ENCODE results near the gene AJAP1.

The AJAP1 gene

GRCh38 chr1:4713669-4714068 is 59.3 kb downstream of the AJAP1 start:
- Histone ChIP-seq H2AFZ (ENCODE audit: low read length) (no peak overlapping the region), H3K27ac (ENCODE audit: low read length) (no peak overlapping the region), H3K27me3 (replicated peaks; ENCODE audit: insufficient read depth, low read length) (peaks cover 83% of the 10 kb centered on the region), H3K9me2 (replicated peaks; ENCODE audit: insufficient read depth, low read length) (no peaks in the 10 kb centered on the region), H3K36me3 (replicated peaks; ENCODE audit: insufficient read depth, low read length) (no peaks in the 10 kb centered on the region), H3K4me3 (ENCODE audit: low read length) (no peak overlapping the region), H4K20me1 (ENCODE audit: insufficient read depth, low read length) (no peaks in the 10 kb centered on the region), H3K9me3 (replicated peaks; ENCODE audit: insufficient read depth, low read length) (no peaks in the 10 kb centered on the region), H3K79me2 (ENCODE audit: low read length) (no peaks in the 10 kb centered on the region), H3F3A (ENCODE audit: insufficient read depth, low read length) (no peaks in the 10 kb centered on the region), H3K4me2 (ENCODE audit: low read depth, low read length) (no peak overlapping the region), H3K4me1 (ENCODE audit: low read length) (no peaks in the 10 kb centered on the region), H3K9ac (ENCODE audit: low read length) (no peak overlapping the region)
- no peak for TF ChIP-seq EZH2 (optimal IDR thresholded peaks at IDR 0.05; ENCODE audit: low read depth, low read length)
- no peak for DNase-seq

GRCh38 chr1:4716406-4716805 is 62.0 kb downstream of the AJAP1 start:
- no peaks in the 10 kb centered on the region for H3F3A ChIP-seq (ENCODE audit: insufficient read depth, low read length)
- no peak for DNase-seq
- no peak for TF ChIP-seq EZH2 (optimal IDR thresholded peaks at IDR 0.05; ENCODE audit: low read depth, low read length)
- TF ChIP-seq EZH2phosphoT487 (IDR thresholded peaks at IDR 0.05; ENCODE audit: low read length): no peak
- TF ChIP-seq CTCF (IDR thresholded peaks at IDR 0.05; ENCODE audit: low read length): no peak
- H3K4me2 ChIP-seq (ENCODE audit: low read depth, low read length): no peak overlapping the region
- H3K4me3 ChIP-seq (ENCODE audit: low read length): no peak overlapping the region
- no peak overlapping the region for H3K9ac ChIP-seq (ENCODE audit: low read length)
- H3K36me3 ChIP-seq (replicated peaks; ENCODE audit: insufficient read depth, low read length): no peaks in the 10 kb centered on the region
- no peaks in the 10 kb centered on the region for H3K9me2 ChIP-seq (replicated peaks; ENCODE audit: insufficient read depth, low read length)
- H3K27ac ChIP-seq (ENCODE audit: low read length): no peak overlapping the region
- H3K4me1 ChIP-seq (ENCODE audit: low read length): no peaks in the 10 kb centered on the region
- H2AFZ ChIP-seq (ENCODE audit: low read length): no peak overlapping the region
- no peaks in the 10 kb centered on the region for H3K9me3 ChIP-seq (replicated peaks; ENCODE audit: insufficient read depth, low read length)
- no peaks in the 10 kb centered on the region for H4K20me1 ChIP-seq (ENCODE audit: insufficient read depth, low read length)
- H3K79me2 ChIP-seq (ENCODE audit: low read length): no peaks in the 10 kb centered on the region
- H3K27me3 ChIP-seq (replicated peaks; ENCODE audit: insufficient read depth, low read length): peaks cover 91% of the 10 kb centered on the region

- Histone ChIP-seq H3K27ac (ENCODE audit: low read length) (no peak overlapping the region), H3K27me3 (replicated peaks; ENCODE audit: insufficient read depth, low read length) (peaks cover 88% of the 10 kb centered on the region), H3K4me1 (ENCODE audit: low read length) (no peaks in the 10 kb centered on the region), H3K9ac (ENCODE audit: low read length) (no peak overlapping the region), H4K20me1 (ENCODE audit: insufficient read depth, low read length) (no peaks in the 10 kb centered on the region), H2AFZ (ENCODE audit: low read length) (no peak overlapping the region), H3F3A (ENCODE audit: insufficient read depth, low read length) (no peaks in the 10 kb centered on the region), H3K9me3 (replicated peaks; ENCODE audit: insufficient read depth, low read length) (no peaks in the 10 kb centered on the region), H3K4me3 (ENCODE audit: low read length) (no peak overlapping the region), H3K36me3 (replicated peaks; ENCODE audit: insufficient read depth, low read length) (no peaks in the 10 kb centered on the region), H3K9me2 (replicated peaks; ENCODE audit: insufficient read depth, low read length) (no peaks in the 10 kb centered on the region), H3K79me2 (ENCODE audit: low read length) (no peaks in the 10 kb centered on the region), H3K4me2 (ENCODE audit: low read depth, low read length) (no peak overlapping the region)
- DNase-seq: no peak
- no peak for TF ChIP-seq EZH2 (optimal IDR thresholded peaks at IDR 0.05; ENCODE audit: low read depth, low read length)
- no peak for TF ChIP-seq EZH2phosphoT487 (IDR thresholded peaks at IDR 0.05; ENCODE audit: low read length)
- no peak for TF ChIP-seq CTCF (IDR thresholded peaks at IDR 0.05; ENCODE audit: low read length)
Observed at GRCh38 chr1:4718071-4718470, 63.7 kb downstream of the AJAP1 start.

- DNase-seq: no peak
- H3K79me2 ChIP-seq (ENCODE audit: low read length): no peaks in the 10 kb centered on the region
- H3K27ac ChIP-seq (ENCODE audit: low read length): no peak overlapping the region
- no peaks in the 10 kb centered on the region for H3K36me3 ChIP-seq (replicated peaks; ENCODE audit: insufficient read depth, low read length)
- no peak overlapping the region for H2AFZ ChIP-seq (ENCODE audit: low read length)
- no peaks in the 10 kb centered on the region for H3K4me1 ChIP-seq (ENCODE audit: low read length)
- TF ChIP-seq EZH2 (optimal IDR thresholded peaks at IDR 0.05; ENCODE audit: low read depth, low read length): no peak
- no peak for TF ChIP-seq EZH2phosphoT487 (IDR thresholded peaks at IDR 0.05; ENCODE audit: low read length)
- TF ChIP-seq CTCF (IDR thresholded peaks at IDR 0.05; ENCODE audit: low read length): no peak
- no peaks in the 10 kb centered on the region for H3F3A ChIP-seq (ENCODE audit: insufficient read depth, low read length)
- no peaks in the 10 kb centered on the region for H3K9me3 ChIP-seq (replicated peaks; ENCODE audit: insufficient read depth, low read length)
- H3K9me2 ChIP-seq (replicated peaks; ENCODE audit: insufficient read depth, low read length): no peaks in the 10 kb centered on the region
- H3K9ac ChIP-seq (ENCODE audit: low read length): no peak overlapping the region
- no peaks in the 10 kb centered on the region for H4K20me1 ChIP-seq (ENCODE audit: insufficient read depth, low read length)
- H3K4me3 ChIP-seq (ENCODE audit: low read length): no peak overlapping the region
- no peak overlapping the region for H3K4me2 ChIP-seq (ENCODE audit: low read depth, low read length)
- peaks cover 61% of the 10 kb centered on the region for H3K27me3 ChIP-seq (replicated peaks; ENCODE audit: insufficient read depth, low read length)
Observed at GRCh38 chr1:4723106-4723505, 68.7 kb downstream of the AJAP1 start.

All from MM.1S (cell line).